GM19467 (cell line): ENCODE results near the gene ITGA11.

Experiments
- ATAC-seq: cut with Tn5 transposase; IDR thresholded peaks from one replicate; pipeline ENCODE4 v1.9.1; 2021; ENCODE audit warnings: mild to moderate bottlenecking, moderate library complexity; ENCODE audit not compliant: unreplicated experiment

Gene ITGA11

GRCh38 chr15:68249058-68249713 lies 182.8 kb downstream of the ITGA11 start:
- no peak for ATAC-seq
